OCI-LY7 (cell line): ENCODE results near the gene SPOPL.

Experiments
- EZH2phosphoT487 ChIP-seq: fragments of 200-600 bp; sonication (generic); IDR thresholded peaks from 2 replicates; pipeline ENCODE4 v1.6.1; 2018; ENCODE audit warnings: low read depth, borderline replicate concordance, mild to moderate bottlenecking, mixed run types, antibody characterized with exemption, low read length, moderate library complexity, mixed read lengths
- TF ChIP-seq, protein P1 (sequence below): fragments of 200-600 bp; sonication (generic); conservative IDR thresholded peaks from 2 replicates; pipeline ENCODE4 v1.5.1; 2014; ENCODE audit warnings: mild to moderate bottlenecking, antibody characterized with exemption, low read length, moderate library complexity, mixed read lengths

DNA sequence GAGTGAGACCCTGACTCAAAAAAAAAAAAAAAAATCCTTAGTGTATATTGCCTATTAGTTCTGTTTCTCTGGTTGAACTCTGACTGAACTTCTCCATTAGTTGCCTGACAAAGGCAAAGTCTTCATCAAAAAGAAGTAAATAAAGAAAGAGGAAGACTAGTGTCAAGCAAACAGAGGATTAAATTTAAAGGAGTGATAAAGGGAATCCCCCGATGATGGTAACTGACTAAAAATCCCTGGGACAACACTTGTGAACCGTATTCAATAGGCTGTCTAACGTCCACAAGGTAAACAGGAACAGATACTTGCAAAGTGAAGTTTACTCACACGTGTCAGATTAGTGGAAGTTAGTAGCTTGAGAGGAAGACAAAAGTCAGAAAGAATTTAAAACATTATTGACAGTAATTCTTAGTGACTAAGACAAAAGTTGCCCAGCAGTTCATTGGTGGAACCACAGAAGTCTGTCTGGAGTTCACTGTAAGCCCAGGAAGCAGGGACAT, 26.2 kb upstream of the SPOPL start:
- TF ChIP-seq, protein P1, sequence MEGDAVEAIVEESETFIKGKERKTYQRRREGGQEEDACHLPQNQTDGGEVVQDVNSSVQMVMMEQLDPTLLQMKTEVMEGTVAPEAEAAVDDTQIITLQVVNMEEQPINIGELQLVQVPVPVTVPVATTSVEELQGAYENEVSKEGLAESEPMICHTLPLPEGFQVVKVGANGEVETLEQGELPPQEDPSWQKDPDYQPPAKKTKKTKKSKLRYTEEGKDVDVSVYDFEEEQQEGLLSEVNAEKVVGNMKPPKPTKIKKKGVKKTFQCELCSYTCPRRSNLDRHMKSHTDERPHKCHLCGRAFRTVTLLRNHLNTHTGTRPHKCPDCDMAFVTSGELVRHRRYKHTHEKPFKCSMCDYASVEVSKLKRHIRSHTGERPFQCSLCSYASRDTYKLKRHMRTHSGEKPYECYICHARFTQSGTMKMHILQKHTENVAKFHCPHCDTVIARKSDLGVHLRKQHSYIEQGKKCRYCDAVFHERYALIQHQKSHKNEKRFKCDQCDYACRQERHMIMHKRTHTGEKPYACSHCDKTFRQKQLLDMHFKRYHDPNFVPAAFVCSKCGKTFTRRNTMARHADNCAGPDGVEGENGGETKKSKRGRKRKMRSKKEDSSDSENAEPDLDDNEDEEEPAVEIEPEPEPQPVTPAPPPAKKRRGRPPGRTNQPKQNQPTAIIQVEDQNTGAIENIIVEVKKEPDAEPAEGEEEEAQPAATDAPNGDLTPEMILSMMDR = no peak
- no peak for TF ChIP-seq EZH2phosphoT487
